ENCODE data around the gene TAPT1.

The TAPT1 gene

GRCh38 chr4:16111533-16111932, 114.7 kb downstream of the TAPT1 start:
- Mint-ChIP-seq H3K27me3 (peaks cover 23% of the 10 kb centered on the region), H3K4me1 (ENCODE audit: low read depth) (no peaks in the 10 kb centered on the region), H3K36me3 (ENCODE audit: low read depth) (no peaks in the 10 kb centered on the region), H3K27ac (no peak overlapping the region), H3K4me3 (no peak overlapping the region), H3K9me3 (no peaks in the 10 kb centered on the region)
- no peak for DNase-seq

- H3K27ac Mint-ChIP-seq, result no peak overlapping the region
- H3K27me3 Mint-ChIP-seq, result peaks cover 23% of the 10 kb centered on the region
- no peaks in the 10 kb centered on the region for H3K4me1 Mint-ChIP-seq (ENCODE audit: low read depth)
- DNase-seq, result no peak
- no peaks in the 10 kb centered on the region for H3K9me3 Mint-ChIP-seq
- H3K36me3 Mint-ChIP-seq (ENCODE audit: low read depth), result no peaks in the 10 kb centered on the region
- no peak overlapping the region for H3K4me3 Mint-ChIP-seq
Observed at GRCh38 chr4:16110661-16111290, 115.5 kb downstream of the TAPT1 start.

Measured in activated T-cell treated with anti-CD3 and anti-CD28 coated beads, Interleukin-2, amount 50 U/mL, for 24 hours (primary cell).